ENCODE data around the gene LPIN1. TPM values are rescaled to one million over a fixed set of nuclear protein-coding genes. Genes with fewer than 3 reads are reported as not detected.

The LPIN1 gene
- total RNA-seq, 1 experiment from 2014 or later = 13.9 TPM

- CTCF ChIA-PET = no interaction called here
- POLR2A ChIA-PET = no interaction called here
- TF ChIP-seq ZNF232 (CRISPR knock-in tag; IDR thresholded peaks at IDR 0.05) = no peak
- no peak for TF ChIP-seq ZBTB21 (CRISPR knock-in tag; IDR thresholded peaks at IDR 0.05; ENCODE audit: borderline replicate concordance)
- TF ChIP-seq HMGXB4 (CRISPR knock-in tag; IDR thresholded peaks at IDR 0.05) = no peak
- TF ChIP-seq IRF2 (CRISPR knock-in tag; IDR thresholded peaks at IDR 0.05; ENCODE audit: borderline replicate concordance, low read depth) = no peak
- no peak for TF ChIP-seq ZNF263 (CRISPR knock-in tag; IDR thresholded peaks at IDR 0.05; ENCODE audit: low read depth)
- no peak for TF ChIP-seq FOXK1 (CRISPR knock-in tag; IDR thresholded peaks at IDR 0.05)
- TF ChIP-seq ZNF121 (CRISPR knock-in tag; IDR thresholded peaks at IDR 0.05) = no peak
- TF ChIP-seq TEAD4 (CRISPR knock-in tag; IDR thresholded peaks at IDR 0.05) = no peak
- TF ChIP-seq CBFB (CRISPR knock-in tag; IDR thresholded peaks at IDR 0.05; ENCODE audit: low read depth) = no peak
- no peak for TF ChIP-seq JAZF1 (CRISPR knock-in tag; IDR thresholded peaks at IDR 0.05)
- no peak for TF ChIP-seq NFE2L1 (CRISPR knock-in tag; IDR thresholded peaks at IDR 0.05)
- TF ChIP-seq FOXP1 (CRISPR knock-in tag; IDR thresholded peaks at IDR 0.05; ENCODE audit: borderline replicate concordance) = no peak
- TF ChIP-seq USF2 (CRISPR knock-in tag; IDR thresholded peaks at IDR 0.05) = no peak
- no peak for TF ChIP-seq NFATC4 (CRISPR knock-in tag; IDR thresholded peaks at IDR 0.05)
- TF ChIP-seq TEAD1 (CRISPR knock-in tag; IDR thresholded peaks at IDR 0.05) = no peak
- no peak for ATAC-seq
- Mint-ChIP-seq H3K9me3 (peaks cover 6% of the 10 kb centered on the region; the same call in 1 of the 2 replicates), H3K27me3 (ENCODE audit: low read depth) (no peaks in the 10 kb centered on the region), H3K4me3 (no peak overlapping the region), H3K4me1 (peaks cover 15% of the 10 kb centered on the region), H3K36me3 (peaks cover 33% of the 10 kb centered on the region), H3K27ac (no peak overlapping the region)
- DNase-seq (ENCODE audit: low spot score) = no peak
Measured at GRCh38 chr2:11773111-11773510, 26.7 kb downstream of the LPIN1 start.

GRCh38 chr2:11773747-11774525, 27.5 kb downstream of the LPIN1 start:
- H3K27me3 Mint-ChIP-seq (ENCODE audit: low read depth) = no peaks in the 10 kb centered on the region
- no peak for DNase-seq (ENCODE audit: low spot score)
- peaks cover 29% of the 10 kb centered on the region for H3K36me3 Mint-ChIP-seq
- H3K9me3 Mint-ChIP-seq = peaks cover 6% of the 10 kb centered on the region; the same call in 1 of the 2 replicates
- POLR2A ChIA-PET = no interaction called here
- no peak overlapping the region for H3K4me3 Mint-ChIP-seq
- ATAC-seq = no peak
- CTCF ChIA-PET = interaction anchor here (0.6 to 1.6 kb wide), 3 partner anchors 35 to 86 kb away, joined by 3 to 6 read pairs (median 4); no protein-coding TSS in a partner anchor
- H3K27ac Mint-ChIP-seq = no peak overlapping the region
- peaks cover 22% of the 10 kb centered on the region for H3K4me1 Mint-ChIP-seq
- no peak for TF ChIP-seq ZNF121 (CRISPR knock-in tag; IDR thresholded peaks at IDR 0.05)
- TF ChIP-seq SOX15 (CRISPR knock-in tag; IDR thresholded peaks at IDR 0.05) = no peak
- no peak for TF ChIP-seq ESRRA (CRISPR knock-in tag; IDR thresholded peaks at IDR 0.05; ENCODE audit: borderline replicate concordance)
- TF ChIP-seq PRDM15 (CRISPR knock-in tag; IDR thresholded peaks at IDR 0.05) = no peak
- no peak for TF ChIP-seq AFF4 (CRISPR knock-in tag; IDR thresholded peaks at IDR 0.05; ENCODE audit: borderline replicate concordance)
- TF ChIP-seq PREB (CRISPR knock-in tag; IDR thresholded peaks at IDR 0.05; ENCODE audit: borderline replicate concordance) = no peak
- no peak for TF ChIP-seq CBFB (CRISPR knock-in tag; IDR thresholded peaks at IDR 0.05; ENCODE audit: low read depth)
- TF ChIP-seq FOXP1 (CRISPR knock-in tag; IDR thresholded peaks at IDR 0.05; ENCODE audit: borderline replicate concordance) = no peak
- TF ChIP-seq RELA (CRISPR knock-in tag; IDR thresholded peaks at IDR 0.05; ENCODE audit: borderline replicate concordance) = no peak
- no peak for TF ChIP-seq USF1 (CRISPR knock-in tag; IDR thresholded peaks at IDR 0.05)
